IPS-11a (cell line): Measurements from ENCODE around the gene IGF2BP3.
"Not testable (repeated sequence)": the region's sequence is repeated elsewhere in the genome, so short reads cannot be mapped to it uniquely, and the experiment has no call there.

Experiments used
- H3K4me3 ChIP-seq: one replicate; pipeline ENCODE4 v1.5.1; 2013; ENCODE audit warnings: low read depth, low read length, control low read depth

IGF2BP3 gene

GRCh38 chr7:23470330-23471105 lies at the start of gene IGF2BP3:
IGF2BP3 (minus strand) TSS chr7:23470491; CDS start chr7:23470110, 381 bp downstream.
- H3K4me3 ChIP-seq, result peak within 1 kb of the TSS; percentile 86

- H3K4me3 ChIP-seq, result no peak overlapping the region
These were observed 44.5 kb upstream of the IGF2BP3 start for GRCh38 chr7:23514755-23515154.

GRCh38 chr7:23513746-23514145 lies 43.5 kb upstream of the IGF2BP3 start:
- not testable (repeated sequence) for H3K4me3 ChIP-seq

- H3K4me3 ChIP-seq, result no peak overlapping the region
These were observed 23.7 kb upstream of the IGF2BP3 start for GRCh38 chr7:23494009-23494408.

- no peak overlapping the region for H3K4me3 ChIP-seq
These were observed 21.2 kb upstream of the IGF2BP3 start for GRCh38 chr7:23491502-23491901.

- peak overlapping the region; percentile 47 for H3K4me3 ChIP-seq
These were observed 20.3 kb upstream of the IGF2BP3 start for GRCh38 chr7:23490357-23491135.

- H3K4me3 ChIP-seq, result not testable (repeated sequence)
These were observed 18.4 kb upstream of the IGF2BP3 start for GRCh38 chr7:23488714-23489113.

- no peak overlapping the region for H3K4me3 ChIP-seq
These were observed 17.4 kb upstream of the IGF2BP3 start for GRCh38 chr7:23487670-23488069.

GRCh38 chr7:23486002-23486773 lies 15.9 kb upstream of the IGF2BP3 start:
- H3K4me3 ChIP-seq, result no peak overlapping the region

- H3K4me3 ChIP-seq, result no peak overlapping the region
These were observed 12.4 kb upstream of the IGF2BP3 start for GRCh38 chr7:23482686-23483085.

- no peak overlapping the region for H3K4me3 ChIP-seq
These were observed 7.9 kb upstream of the IGF2BP3 start for GRCh38 chr7:23477962-23478866.

- H3K4me3 ChIP-seq, result no peak overlapping the region
These were observed 6.8 kb upstream of the IGF2BP3 start for GRCh38 chr7:23477157-23477499.

- peak overlapping the region; percentile 70 for H3K4me3 ChIP-seq
These were observed 6.2 kb upstream of the IGF2BP3 start for GRCh38 chr7:23476286-23477156.

- H3K4me3 ChIP-seq, result peak overlapping the region; percentile 70
These were observed 5.2 kb upstream of the IGF2BP3 start for GRCh38 chr7:23475576-23475839.

GRCh38 chr7:23474829-23475575 lies 4.7 kb upstream of the IGF2BP3 start:
- H3K4me3 ChIP-seq, result peak overlapping the region; percentile 70

- H3K4me3 ChIP-seq, result peak overlapping the region; percentile 81
These were observed 4.0 kb upstream of the IGF2BP3 start for GRCh38 chr7:23474094-23474828.

GRCh38 chr7:23473844-23474093 lies 3.5 kb upstream of the IGF2BP3 start:
- H3K4me3 ChIP-seq, result peak overlapping the region; percentile 81

- H3K4me3 ChIP-seq, result peak overlapping the region; percentile 81
These were observed 2.9 kb upstream of the IGF2BP3 start for GRCh38 chr7:23472956-23473843.
